ENCODE measurements around the gene UST. TPM values are rescaled to one million over a fixed set of nuclear protein-coding genes. Genes with fewer than 3 reads are reported as not detected.

Gene UST
- total and polyA plus RNA-seq, 2 of the 8 experiments (the other 6 are each of a cell fraction or from before 2014, with no cell fraction given) = 13.5 to 34.5 TPM

- no peak for TF ChIP-seq JUND (IDR thresholded peaks at IDR 0.05; ENCODE audit: low read length)
- TF ChIP-seq BRCA1 (IDR thresholded peaks at IDR 0.05; ENCODE audit: low read depth, low read length) = no peak
- no peak for TF ChIP-seq ATF2 (IDR thresholded peaks at IDR 0.05; ENCODE audit: low read length)
- no peak for TF ChIP-seq POLR2A (IDR thresholded peaks at IDR 0.05; ENCODE audit: control extremely low read depth in 1 of 2, low read depth in 2 of 2, low read length in 2 of 2)
These were observed 344.1 kb downstream of the UST start (continued) for GRCh38 chr6:149090937-149091336.

Measured in H1 (cell line).